Erythroblast (primary cell): Measurements from ENCODE around the gene ISX.

Source experiments
- GATA1 ChIP-seq: IDR thresholded peaks from 2 replicates; pipeline ENCODE4 v1.6.1; 2011; ENCODE audit warnings: low read depth, mild to moderate bottlenecking, control low read depth, low read length, moderate library complexity
- POLR2A ChIP-seq: IDR thresholded peaks from 2 replicates; pipeline ENCODE4 v1.6.1; 2011; ENCODE audit warnings: mild to moderate bottlenecking, low read length

DNA sequence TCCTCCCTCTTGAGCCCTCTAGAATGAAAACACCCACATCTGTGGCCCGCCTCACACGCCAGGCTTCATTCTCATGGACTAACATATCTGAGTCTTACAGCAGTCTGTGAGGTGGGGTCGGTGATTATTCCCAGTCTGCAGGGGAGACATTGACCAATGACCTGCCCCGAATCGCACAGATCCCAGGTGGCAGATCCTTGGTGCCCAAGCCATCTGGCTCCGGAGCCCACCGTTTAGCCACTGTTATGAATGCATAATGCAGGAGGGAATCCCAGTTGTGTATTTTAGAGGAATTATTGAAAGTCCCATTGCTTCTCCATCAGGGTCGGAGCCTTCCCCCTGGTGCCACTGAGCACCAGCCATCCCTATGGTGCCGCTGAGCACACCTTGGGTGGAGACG lies 47.4 kb downstream of the ISX start:
- TF ChIP-seq POLR2A = no peak
- no peak for TF ChIP-seq GATA1
